Duodenal mucosa (tissue), 2 donors: Measurements from ENCODE around the gene MOK.

Experiments
- H3K27ac ChIP-seq: one replicate; pipeline ENCODE4 v1.7.0; 2013; ENCODE audit warnings: low read depth, low read length
- H3K27me3 ChIP-seq, 2 donors: one replicate each; pipeline ENCODE4 v1.7.0; 2013; ENCODE audit warnings: low read length in 2 of 2, control low read depth in 1 of 2; ENCODE audit not compliant: insufficient read depth in 2 of 2, control insufficient read depth in 1 of 2
- H3K36me3 ChIP-seq, 2 donors: one replicate each; pipeline ENCODE4 v1.7.0; 2013; ENCODE audit warnings: low read length in 2 of 2, control low read depth in 1 of 2; ENCODE audit not compliant: insufficient read depth in 2 of 2, control insufficient read depth in 1 of 2
- H3K4me1 ChIP-seq, 2 donors: one replicate each; pipeline ENCODE4 v1.7.0; 2013; ENCODE audit warnings: low read length in 2 of 2, control low read depth in 1 of 2; ENCODE audit not compliant: insufficient read depth in 2 of 2, control insufficient read depth in 1 of 2
- H3K4me3 ChIP-seq, 2 donors: one replicate each; pipeline ENCODE4 v1.7.0; 2013; ENCODE audit warnings: low read length in 2 of 2, low read depth in 1 of 2
- H3K9ac ChIP-seq, 2 donors: one replicate each; pipeline ENCODE4 v1.7.0; 2013; ENCODE audit warnings: low read length in 2 of 2, low read depth in 1 of 2
- H3K9me3 ChIP-seq, 2 donors: one replicate each; pipeline ENCODE4 v1.7.0; 2013; ENCODE audit warnings: low read length in 2 of 2, control low read depth in 1 of 2; ENCODE audit not compliant: control insufficient read depth in 1 of 2

The MOK gene

DNA sequence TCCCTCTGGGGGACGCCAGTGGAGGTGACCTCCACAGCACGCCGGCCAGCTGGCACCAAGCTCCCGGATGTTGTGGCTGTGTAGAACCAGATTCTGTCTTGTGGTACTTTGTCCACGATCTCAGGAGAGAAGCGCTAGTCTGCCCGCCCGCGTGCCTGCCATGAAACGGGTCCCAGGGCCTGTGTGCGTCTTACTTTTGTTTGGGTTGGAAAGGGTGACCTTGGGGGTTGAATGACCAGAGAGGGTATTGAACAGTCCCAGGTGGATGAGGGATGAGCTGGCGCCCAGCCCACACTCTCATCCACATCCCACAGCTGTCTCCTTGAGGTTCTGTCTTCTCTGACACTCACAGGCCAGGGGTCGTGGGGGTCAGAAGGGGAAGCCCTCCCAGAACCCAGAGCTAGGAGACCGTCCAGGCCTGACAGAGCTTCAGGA lies 87.0 kb downstream of the MOK start:
- H3K27ac ChIP-seq: no peak overlapping the region
- no peak overlapping the region for H3K9ac ChIP-seq
- no peaks in the 10 kb centered on the region for H3K27me3 ChIP-seq
- peaks cover under 1 to 35% of the 10 kb centered on the region in 2 donors for H3K36me3 ChIP-seq
- H3K4me3 ChIP-seq: no peak overlapping the region
- H3K9me3 ChIP-seq: no peaks in the 10 kb centered on the region
- H3K4me1 ChIP-seq: no peaks in the 10 kb centered on the region

- Histone ChIP-seq H3K27me3 (no peaks in the 10 kb centered on the region), H3K4me1 (no peaks in the 10 kb centered on the region), H3K4me3 (no peak overlapping the region), H3K27ac (no peak overlapping the region), H3K36me3 (peaks cover 3 to 32% of the 10 kb centered on the region in 2 donors), H3K9ac (no peak overlapping the region), H3K9me3 (no peaks in the 10 kb centered on the region)
These were observed 87.6 kb downstream of the MOK start for GRCh38 chr14:102217399-102217798.

GRCh38 chr14:102215576-102216250 lies 89.3 kb downstream of the MOK start:
- Histone ChIP-seq H3K4me1 (no peaks in the 10 kb centered on the region), H3K27me3 (no peaks in the 10 kb centered on the region), H3K9ac (no peak overlapping the region), H3K27ac (no peak overlapping the region), H3K9me3 (no peaks in the 10 kb centered on the region), H3K4me3 (no peak overlapping the region), H3K36me3 (peaks cover 11 to 42% of the 10 kb centered on the region in 2 donors)

GRCh38 chr14:102215071-102215470 lies 89.9 kb downstream of the MOK start:
- H3K9ac ChIP-seq: no peak overlapping the region
- H3K36me3 ChIP-seq: peaks cover 11 to 47% of the 10 kb centered on the region in 2 donors
- H3K4me3 ChIP-seq: no peak overlapping the region
- H3K27ac ChIP-seq: no peak overlapping the region
- H3K27me3 ChIP-seq: no peaks in the 10 kb centered on the region
- H3K4me1 ChIP-seq: no peaks in the 10 kb centered on the region
- H3K9me3 ChIP-seq: no peaks in the 10 kb centered on the region

GRCh38 chr14:102213984-102214658 lies 90.8 kb downstream of the MOK start:
- H3K4me3 ChIP-seq: no peak overlapping the region
- H3K4me1 ChIP-seq: no peaks in the 10 kb centered on the region
- no peak overlapping the region for H3K9ac ChIP-seq
- H3K9me3 ChIP-seq: no peaks in the 10 kb centered on the region
- H3K36me3 ChIP-seq: peaks cover 18 to 47% of the 10 kb centered on the region in 2 donors
- no peaks in the 10 kb centered on the region for H3K27me3 ChIP-seq
- H3K27ac ChIP-seq: no peak overlapping the region

GRCh38 chr14:102213470-102213869 lies 91.5 kb downstream of the MOK start:
- H3K27ac ChIP-seq: no peak overlapping the region
- H3K9me3 ChIP-seq: no peaks in the 10 kb centered on the region
- H3K27me3 ChIP-seq: no peaks in the 10 kb centered on the region
- H3K36me3 ChIP-seq: peaks cover 24 to 51% of the 10 kb centered on the region in 2 donors
- no peak overlapping the region for H3K9ac ChIP-seq
- no peak overlapping the region for H3K4me3 ChIP-seq
- no peaks in the 10 kb centered on the region for H3K4me1 ChIP-seq

DNA sequence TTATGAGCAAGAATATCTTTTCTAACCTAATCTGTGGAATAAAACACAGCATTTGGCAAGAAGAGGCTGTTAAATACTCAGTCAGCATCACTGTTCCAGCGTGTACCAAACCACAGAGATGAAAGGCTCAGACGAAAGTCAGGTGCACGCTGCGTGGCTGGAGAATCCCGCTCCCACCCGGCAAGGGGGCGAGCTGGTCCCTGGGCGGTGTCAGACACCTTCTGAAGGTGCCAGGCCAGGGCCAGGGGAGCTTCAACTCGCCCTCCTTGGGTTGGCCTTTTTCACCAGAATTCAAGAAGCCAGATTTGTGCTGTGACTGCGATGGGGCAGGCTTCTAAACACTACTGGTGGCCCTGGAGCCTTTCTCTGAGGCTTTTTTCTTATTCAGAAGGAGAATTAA lies 92.1 kb downstream of the MOK start:
- peaks cover 26 to 58% of the 10 kb centered on the region in 2 donors for H3K36me3 ChIP-seq
- no peak overlapping the region for H3K4me3 ChIP-seq
- H3K4me1 ChIP-seq: no peaks in the 10 kb centered on the region
- no peak overlapping the region for H3K27ac ChIP-seq
- no peaks in the 10 kb centered on the region for H3K27me3 ChIP-seq
- H3K9me3 ChIP-seq: no peaks in the 10 kb centered on the region
- no peak overlapping the region for H3K9ac ChIP-seq

- Histone ChIP-seq H3K27ac (no peak overlapping the region), H3K36me3 (peaks cover 26 to 62% of the 10 kb centered on the region in 2 donors), H3K4me3 (no peak overlapping the region), H3K27me3 (no peaks in the 10 kb centered on the region), H3K9me3 (no peaks in the 10 kb centered on the region), H3K4me1 (no peaks in the 10 kb centered on the region), H3K9ac (no peak overlapping the region)
These were observed 92.6 kb downstream of the MOK start for GRCh38 chr14:102212356-102212755.

GRCh38 chr14:102211240-102211639 lies 93.7 kb downstream of the MOK start:
- no peaks in the 10 kb centered on the region for H3K9me3 ChIP-seq
- H3K27me3 ChIP-seq: no peaks in the 10 kb centered on the region
- no peak overlapping the region for H3K4me3 ChIP-seq
- no peaks in the 10 kb centered on the region for H3K4me1 ChIP-seq
- H3K36me3 ChIP-seq: peaks cover 29 to 72% of the 10 kb centered on the region in 2 donors
- H3K27ac ChIP-seq: no peak overlapping the region
- no peak overlapping the region for H3K9ac ChIP-seq

- H3K36me3 ChIP-seq: peaks cover 29 to 76% of the 10 kb centered on the region in 2 donors
- H3K4me1 ChIP-seq: no peaks in the 10 kb centered on the region
- H3K27me3 ChIP-seq: no peaks in the 10 kb centered on the region
- no peak overlapping the region for H3K27ac ChIP-seq
- H3K4me3 ChIP-seq: no peak overlapping the region
- H3K9me3 ChIP-seq: no peaks in the 10 kb centered on the region
- no peak overlapping the region for H3K9ac ChIP-seq
These were observed 94.4 kb downstream of the MOK start for GRCh38 chr14:102210421-102211042.
